Stomach (tissue), 4 donors: ENCODE data around the gene ERBIN.

Source experiments
- CTCF ChIP-seq, 7 experiments: fragments of 450-650 bp in 4 of 7; fragments of 200-600 bp in 3 of 7; sonication (generic) in 3 of 7; IDR thresholded peaks; one replicate each; pipeline ENCODE4 v1.5.1; 2016 to 2019; ENCODE audit warnings: antibody characterized with exemption in 7 of 7, control low read depth in 2 of 7, mild to moderate bottlenecking in 1 of 7
- EP300 ChIP-seq: sonication (generic); formaldehyde crosslinking; IDR thresholded peaks from one replicate; pipeline ENCODE4 v1.6.1; 2017; ENCODE audit warnings: antibody characterized with exemption

- no peak for TF ChIP-seq EP300
- no peak for TF ChIP-seq CTCF (IDR thresholded peaks at IDR 0.05)
These were observed 44.3 kb downstream of the ERBIN start for GRCh38 chr5:65970481-65971367.
